Stimulated activated CD8-positive, alpha-beta memory T cell treated with anti-CD3 and anti-CD28 coated beads, Interleukin-4, amount 100 ng/mL, for 48 hours (primary cell): ENCODE results near the gene ZNF543.
A peak's percentile ranks its signal among the peaks of the same experiment; 100 is the strongest.
"Not testable (repeated sequence)": the region's sequence is repeated elsewhere in the genome, so short reads cannot be mapped to it uniquely, and the experiment has no call there.

Source experiments
- DNase-seq: peaks from one replicate; pipeline ENCODE4 v3.0.0-alpha.2; 2020

ZNF543 gene

GRCh38 chr19:57321751-57322150 lies 1.5 kb downstream of the ZNF543 start:
- DNase-seq: no peak

- no peak for DNase-seq
Observed at GRCh38 chr19:57324992-57325391, 4.7 kb downstream of the ZNF543 start.

- DNase-seq: no peak
Observed at GRCh38 chr19:57327993-57328392, 7.7 kb downstream of the ZNF543 start.

GRCh38 chr19:57334191-57334590 lies 13.9 kb downstream of the ZNF543 start:
- DNase-seq: no peak

GRCh38 chr19:57338877-57339276 lies 18.6 kb downstream of the ZNF543 start:
- DNase-seq: no peak

GRCh38 chr19:57342582-57342981 lies 22.3 kb downstream of the ZNF543 start:
- no peak for DNase-seq

GRCh38 chr19:57348136-57348535 lies 27.9 kb downstream of the ZNF543 start:
- DNase-seq: no peak

GRCh38 chr19:57350877-57351805 lies 30.9 kb downstream of the ZNF543 start, which contains the start of gene ZNF304:
Gene ZNF304 (plus strand): TSS chr19:57351271. CDS start chr19:57351665, 394 bp downstream.
- DNase-seq: peak; percentile 86

- no peak for DNase-seq
Observed at GRCh38 chr19:57351867-57352266, 31.6 kb downstream of the ZNF543 start.

GRCh38 chr19:57355916-57356315 lies 35.6 kb downstream of the ZNF543 start:
- no peak for DNase-seq

GRCh38 chr19:57357406-57357805 lies 37.1 kb downstream of the ZNF543 start:
- no peak for DNase-seq

GRCh38 chr19:57359300-57359699 lies 39.0 kb downstream of the ZNF543 start:
- no peak for DNase-seq

GRCh38 chr19:57362419-57362818 lies 42.1 kb downstream of the ZNF543 start:
- no peak for DNase-seq

GRCh38 chr19:57362997-57363687 lies 42.9 kb downstream of the ZNF543 start, which contains the start of the genes TRAPPC2B and ZNF547:
Gene TRAPPC2B (plus strand): TSS chr19:57363551. CDS start chr19:57364834, 1,283 bp downstream.
Gene ZNF547 (plus strand): TSS chr19:57363551. CDS start chr19:57368556, 5,005 bp downstream.
- DNase-seq: peak; percentile 98

- DNase-seq: no peak
Observed at GRCh38 chr19:57363688-57364181, 43.5 kb downstream of the ZNF543 start.

- DNase-seq: no peak
Observed at GRCh38 chr19:57366776-57367175, 46.5 kb downstream of the ZNF543 start.

GRCh38 chr19:57374179-57374578 lies 53.9 kb downstream of the ZNF543 start:
- DNase-seq: no peak

GRCh38 chr19:57374647-57375046 lies 54.4 kb downstream of the ZNF543 start:
- DNase-seq: not testable (repeated sequence)

GRCh38 chr19:57376151-57376550 lies 55.9 kb downstream of the ZNF543 start:
- no peak for DNase-seq

- DNase-seq: no peak
Observed at GRCh38 chr19:57377498-57378146, 57.4 kb downstream of the ZNF543 start.
